CD4-positive, alpha-beta T cell (primary cell): ENCODE data around the gene MOB4. TPM values are rescaled to one million over a fixed set of nuclear protein-coding genes. Genes with fewer than 3 reads are reported as not detected.
A peak's percentile ranks its signal among the peaks of the same experiment; 100 is the strongest.

Experiments used
- ATAC-seq: fragments of 200-7000 bp; cut with Tn5 transposase; one replicate; pipeline ENCODE4 v1.10.0; 2022; ENCODE audit warnings: mild to moderate bottlenecking; ENCODE audit not compliant: poor library complexity
- CTCF ChIA-PET: fragments of 350-600 bp; sonication (Branson Sonifier 250); formaldehyde crosslinking; loops from one replicate; lab custom pipeline; 2021; ENCODE audit warnings: antibody characterized with exemption, inconsistent platforms; lab: Charles Lee
- POLR2A ChIA-PET: fragments of 350-600 bp; sonication (Branson Sonifier 250); formaldehyde crosslinking; loops from one replicate; lab custom pipeline; 2021; ENCODE audit warnings: antibody characterized with exemption, inconsistent platforms; lab: Charles Lee
- DNase-seq, 14 experiments: peaks; one replicate each; pipeline ENCODE4 v3.0.0-alpha.2; 2013 to 2020; ENCODE audit warnings: mixed read lengths in 2 of 14
- H3K27ac ChIP-seq, 2 donors: one replicate each; pipeline versions ENCODE4 v1.5.1 to v1.7.0; 2013; ENCODE audit warnings: low read length in 2 of 2, low read depth in 1 of 2, mild to moderate bottlenecking in 1 of 2
- H3K27me3 ChIP-seq, 2 experiments: 1 replicate in 1 of 2; 2 replicates in 1 of 2; pipeline versions ENCODE4 v1.6.1 to v1.7.0; 2013; ENCODE audit warnings: low read length in 2 of 2, control low read depth in 1 of 2, mild to moderate bottlenecking in 1 of 2, moderate library complexity in 1 of 2; ENCODE audit not compliant: insufficient read depth in 2 of 2, control insufficient read depth in 1 of 2
- H3K36me3 ChIP-seq: one replicate; pipeline ENCODE4 v1.6.1; 2013; ENCODE audit warnings: low read length, control low read depth; ENCODE audit not compliant: insufficient read depth
- H3K4me1 ChIP-seq: one replicate; pipeline ENCODE4 v1.6.1; 2013; ENCODE audit warnings: low read length, control low read depth; ENCODE audit not compliant: insufficient read depth
- H3K4me3 ChIP-seq: one replicate; pipeline ENCODE4 v1.5.1; 2013; ENCODE audit warnings: mild to moderate bottlenecking, low read length, moderate library complexity
- H3K9me3 ChIP-seq, 2 experiments: 1 replicate in 1 of 2; 2 replicates in 1 of 2; pipeline versions ENCODE4 v1.6.1 to v1.7.0; 2013; ENCODE audit warnings: low read length in 2 of 2, mild to moderate bottlenecking in 2 of 2, control low read depth in 1 of 2, moderate library complexity in 1 of 2; ENCODE audit not compliant: control insufficient read depth in 1 of 2, insufficient read depth in 1 of 2
- H3K27ac Mint-ChIP-seq: one replicate; pipeline ENCODE4 v1.8.0; 2020; ENCODE audit warnings: mixed read lengths
- H3K27me3 Mint-ChIP-seq: one replicate; pipeline ENCODE4 v1.8.0; 2021; ENCODE audit warnings: mixed read lengths
- H3K36me3 Mint-ChIP-seq: one replicate; pipeline ENCODE4 v1.8.0; 2021; ENCODE audit warnings: low read depth, mixed read lengths
- H3K4me1 Mint-ChIP-seq: one replicate; pipeline ENCODE4 v1.8.0; 2021; ENCODE audit warnings: low read depth, mixed read lengths
- H3K4me3 Mint-ChIP-seq: one replicate; pipeline ENCODE4 v1.8.0; 2020; ENCODE audit warnings: mild to moderate bottlenecking, mixed read lengths
- H3K9me3 Mint-ChIP-seq: one replicate; pipeline ENCODE4 v1.8.0; 2020; ENCODE audit warnings: mixed read lengths
- intact Hi-C, 2 experiments: fragments of 100-400 bp; cut with DNase I in 1 of 2; cut with micrococcal nuclease in 1 of 2; formaldehyde crosslinking; loops; one replicate each; pipeline versions ENCODE4 v1.15.1 to v1.9.0; 2023 to 2025; cut with DNase I, micrococcal nuclease
- total RNA-seq, 174 experiments: library from RNA in 2 of 174; stranded (reverse) in 2 of 174; gene quantifications; one replicate each; pipeline ENCODE4 v1.2.3 and lab custom pipeline; 2021 to 2026
- TF ChIP-seq, protein P1 (sequence below): fragments of 200-600 bp; IDR thresholded peaks from one replicate; pipeline ENCODE4 v1.8.0; 2022; ENCODE audit warnings: antibody characterized with exemption, mild to moderate bottlenecking

The MOB4 gene
- total RNA-seq, 2 experiments from 2014 or later, result 28.4 to 29.8 TPM

DNA sequence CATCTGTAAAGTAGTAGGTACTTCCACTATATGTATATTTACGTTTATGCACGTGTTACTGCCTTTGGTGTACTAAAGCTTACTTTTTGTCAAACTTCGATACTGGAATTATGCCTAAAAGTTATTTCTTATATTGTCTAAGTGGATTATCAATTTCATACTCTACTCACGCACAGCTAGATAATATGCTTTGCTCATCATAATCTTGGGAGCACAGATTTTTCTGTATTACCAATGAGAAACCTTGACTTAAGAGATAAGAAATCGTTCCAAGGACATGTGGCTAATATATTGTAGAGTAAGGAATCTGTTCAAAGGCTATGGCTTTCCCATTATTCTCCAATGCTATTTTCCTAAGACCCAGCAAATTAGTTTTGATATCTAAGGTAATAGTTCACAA lies 9.2 kb upstream of the MOB4 start:
- Mint-ChIP-seq H3K4me1 (peaks cover 20% of the 10 kb centered on the region), H3K36me3 (peaks cover 32% of the 10 kb centered on the region), H3K27ac (no peak overlapping the region), H3K27me3 (no peaks in the 10 kb centered on the region), H3K9me3 (no peaks in the 10 kb centered on the region), H3K4me3 (no peak overlapping the region)
- Histone ChIP-seq H3K27me3 (no peaks in the 10 kb centered on the region), H3K9me3 (no peaks in the 10 kb centered on the region), H3K36me3 (peaks cover 27% of the 10 kb centered on the region), H3K4me3 (no peak overlapping the region), H3K4me1 (peaks cover 11% of the 10 kb centered on the region), H3K27ac (no peak overlapping the region)
- POLR2A ChIA-PET, result interaction anchor here (3.3 kb wide), 1 partner anchor 9 kb away, joined by 20 read pairs; the partner anchor contains the start of gene MOB4
- TF ChIP-seq, protein P1, sequence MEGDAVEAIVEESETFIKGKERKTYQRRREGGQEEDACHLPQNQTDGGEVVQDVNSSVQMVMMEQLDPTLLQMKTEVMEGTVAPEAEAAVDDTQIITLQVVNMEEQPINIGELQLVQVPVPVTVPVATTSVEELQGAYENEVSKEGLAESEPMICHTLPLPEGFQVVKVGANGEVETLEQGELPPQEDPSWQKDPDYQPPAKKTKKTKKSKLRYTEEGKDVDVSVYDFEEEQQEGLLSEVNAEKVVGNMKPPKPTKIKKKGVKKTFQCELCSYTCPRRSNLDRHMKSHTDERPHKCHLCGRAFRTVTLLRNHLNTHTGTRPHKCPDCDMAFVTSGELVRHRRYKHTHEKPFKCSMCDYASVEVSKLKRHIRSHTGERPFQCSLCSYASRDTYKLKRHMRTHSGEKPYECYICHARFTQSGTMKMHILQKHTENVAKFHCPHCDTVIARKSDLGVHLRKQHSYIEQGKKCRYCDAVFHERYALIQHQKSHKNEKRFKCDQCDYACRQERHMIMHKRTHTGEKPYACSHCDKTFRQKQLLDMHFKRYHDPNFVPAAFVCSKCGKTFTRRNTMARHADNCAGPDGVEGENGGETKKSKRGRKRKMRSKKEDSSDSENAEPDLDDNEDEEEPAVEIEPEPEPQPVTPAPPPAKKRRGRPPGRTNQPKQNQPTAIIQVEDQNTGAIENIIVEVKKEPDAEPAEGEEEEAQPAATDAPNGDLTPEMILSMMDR, result no peak
- DNase-seq, result no peak
- CTCF ChIA-PET, result interaction anchor here (2.2 kb wide), 1 partner anchor 9 kb away, joined by 5 read pairs; the partner anchor contains the start of gene MOB4
- ATAC-seq, result no peak
- intact Hi-C loops, result no loop called here

DNA sequence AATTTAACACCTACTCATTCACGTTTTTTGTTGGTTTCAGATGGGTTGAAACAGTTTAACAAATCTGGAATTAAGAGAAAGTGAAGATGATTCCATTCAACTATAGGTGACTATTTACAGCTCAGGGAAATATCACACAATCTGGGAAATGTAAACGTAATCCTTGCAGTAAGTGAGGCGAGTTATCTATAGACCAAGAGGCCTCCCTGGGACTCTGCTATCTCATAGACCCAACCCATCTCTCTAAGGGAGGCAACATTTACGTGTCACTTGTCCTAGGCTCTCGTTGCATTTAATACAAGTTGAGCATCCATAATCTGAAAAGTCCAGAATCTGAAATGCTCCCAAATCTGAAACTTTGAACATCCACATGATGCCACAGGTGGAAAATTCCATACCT lies 2.0 kb upstream of the MOB4 start:
- no peaks in the 10 kb centered on the region for H3K9me3 ChIP-seq
- H3K4me3 ChIP-seq, result no peak overlapping the region
- H3K27me3 ChIP-seq, result no peaks in the 10 kb centered on the region
- ATAC-seq, result no peak
- TF ChIP-seq, protein P1, result no peak
- no peaks in the 10 kb centered on the region for H3K27me3 Mint-ChIP-seq
- H3K4me3 Mint-ChIP-seq, result no peak overlapping the region
- intact Hi-C loops, result loop anchor here in 1 of 2 experiments (1.0 kb wide), 1 partner anchor 13 kb away; no protein-coding TSS in a partner anchor
- H3K4me1 Mint-ChIP-seq, result peaks cover 30% of the 10 kb centered on the region
- no peak for DNase-seq
- peaks cover 13% of the 10 kb centered on the region for H3K36me3 Mint-ChIP-seq
- peaks cover 22% of the 10 kb centered on the region for H3K4me1 ChIP-seq
- peaks cover 3% of the 10 kb centered on the region for H3K36me3 ChIP-seq
- H3K27ac Mint-ChIP-seq, result peak overlapping the region; percentile 27
- no peak overlapping the region for H3K27ac ChIP-seq
- CTCF ChIA-PET, result interaction anchor here (2.2 kb wide), 1 partner anchor 12 kb away, joined by 7 read pairs; no protein-coding TSS in a partner anchor
- H3K9me3 Mint-ChIP-seq, result no peaks in the 10 kb centered on the region
- POLR2A ChIA-PET, result interaction anchor here (7.5 kb wide), 1 partner anchor 15 kb away, joined by 219 read pairs; the partner anchor contains the start of genes HSPD1 and HSPE1

DNA sequence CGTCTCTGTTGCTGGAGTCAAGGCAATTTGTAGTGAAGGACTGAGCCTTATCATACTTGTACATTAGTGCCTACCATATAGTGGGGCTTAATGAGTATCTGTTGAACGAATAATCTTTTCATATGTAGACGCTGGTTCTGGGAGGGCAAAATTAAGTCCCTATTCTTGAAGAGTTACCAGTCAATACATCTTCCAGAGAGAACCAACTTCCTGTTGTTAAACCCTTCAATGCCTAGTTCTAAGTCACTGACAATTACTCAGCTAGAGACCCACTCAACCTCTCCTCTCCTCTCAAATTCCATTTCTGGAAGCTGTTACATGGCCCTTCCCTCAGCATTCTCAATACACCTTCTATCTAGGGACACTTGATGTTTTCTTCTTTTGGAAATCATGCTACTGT lies 1.1 kb upstream of the MOB4 start:
- peaks cover 38% of the 10 kb centered on the region for H3K4me1 Mint-ChIP-seq
- no peaks in the 10 kb centered on the region for H3K9me3 Mint-ChIP-seq
- H3K27me3 ChIP-seq, result no peaks in the 10 kb centered on the region
- H3K27ac Mint-ChIP-seq, result peak overlapping the region; percentile 89
- peak overlapping the region; percentile 98 for H3K4me3 Mint-ChIP-seq
- TF ChIP-seq, protein P1, result no peak
- peaks cover 3% of the 10 kb centered on the region for H3K36me3 ChIP-seq
- ATAC-seq (no peak), DNase-seq (peak in 3 of 14 experiments; percentile 33 to 37 (median 36))
- ChIA-PET POLR2A (interaction anchor here (2.1 to 7.5 kb wide), 6 partner anchors 8 to 191 kb away, joined by 6 to 219 read pairs (median 34); partner anchors contain the start of genes COQ10B, HSPD1, HSPE1 and MARS2), CTCF (interaction anchor here (1.6 kb wide), 1 partner anchor 8 kb away, joined by 5 read pairs; no protein-coding TSS in a partner anchor)
- no peaks in the 10 kb centered on the region for H3K9me3 ChIP-seq
- H3K4me3 ChIP-seq, result peak overlapping the region; percentile 77
- H3K4me1 ChIP-seq, result peaks cover 22% of the 10 kb centered on the region
- H3K36me3 Mint-ChIP-seq, result peaks cover 21% of the 10 kb centered on the region
- no peaks in the 10 kb centered on the region for H3K27me3 Mint-ChIP-seq
- peak overlapping the region; percentile 86 to 91 for H3K27ac ChIP-seq
- intact Hi-C loops, result loop anchor here (1.0 to 5.0 kb wide), 5 partner anchors 13 to 193 kb away; partner anchors contain the start of genes COQ10B (in 1 of the 2), HSPE1 (in 1 of the 2) and MARS2 (in 1 of the 2)
